Neural progenitor cell (in vitro differentiated cells): ENCODE data around the gene MAGI2. TPM values are rescaled to one million over a fixed set of nuclear protein-coding genes. Genes with fewer than 3 reads are reported as not detected.

Source experiments
- DNase-seq: peaks from one replicate; pipeline ENCODE4 v3.0.0-alpha.2; 2016; ENCODE audit warnings: low spot score
- H2AFZ ChIP-seq: fragments of 200-600 bp; sonication (generic); replicated peaks from 2 replicates; pipeline ENCODE4 v1.6.1; 2016; ENCODE audit warnings: antibody characterized with exemption
- H3F3A ChIP-seq: fragments of 200-600 bp; sonication (generic); 2 replicates; pipeline ENCODE4 v1.6.1; 2016; ENCODE audit warnings: antibody characterized with exemption, low read depth
- H3K27ac ChIP-seq: fragments of 200-600 bp; sonication (generic); 2 replicates; pipeline ENCODE4 v1.5.1; 2016; ENCODE audit warnings: mild to moderate bottlenecking
- H3K27me3 ChIP-seq: fragments of 200-600 bp; sonication (generic); 2 replicates; pipeline ENCODE4 v1.6.1; 2016; ENCODE audit warnings: mild to moderate bottlenecking, moderate library complexity
- H3K36me3 ChIP-seq: fragments of 200-600 bp; sonication (generic); 2 replicates; pipeline ENCODE4 v1.5.1; 2016
- H3K4me1 ChIP-seq: fragments of 200-600 bp; sonication (generic); 2 replicates; pipeline ENCODE4 v1.6.1; 2016; ENCODE audit warnings: mixed run types
- H3K4me2 ChIP-seq: fragments of 200-600 bp; sonication (generic); 2 replicates; pipeline ENCODE4 v1.6.1; 2016
- H3K4me3 ChIP-seq: fragments of 200-600 bp; sonication (generic); 2 replicates; pipeline ENCODE4 v1.5.1; 2016
- H3K79me2 ChIP-seq: fragments of 200-600 bp; sonication (generic); 2 replicates; pipeline ENCODE4 v1.6.1; 2016; ENCODE audit warnings: low read depth
- H3K9ac ChIP-seq: fragments of 200-600 bp; sonication (generic); 2 replicates; pipeline ENCODE4 v1.6.1; 2016
- H3K9me3 ChIP-seq: fragments of 200-600 bp; sonication (generic); 2 replicates; pipeline ENCODE4 v1.5.1; 2016; ENCODE audit warnings: low read depth
- H4K20me1 ChIP-seq: fragments of 200-600 bp; sonication (generic); 2 replicates; pipeline ENCODE4 v1.6.1; 2016; ENCODE audit warnings: low read depth
- H3K27ac Mint-ChIP-seq: 3 replicates; pipeline ENCODE4 v1.8.0; 2021; ENCODE audit warnings: mixed read lengths
- H3K27me3 Mint-ChIP-seq: 2 replicates; pipeline ENCODE4 v1.8.0; 2022; ENCODE audit warnings: low read depth, mild to moderate bottlenecking, inconsistent platforms, moderate library complexity, mixed read lengths; ENCODE audit not compliant: insufficient read depth
- H3K36me3 Mint-ChIP-seq: 3 replicates; pipeline ENCODE4 v1.8.0; 2021; ENCODE audit warnings: mixed read lengths
- H3K4me1 Mint-ChIP-seq: 3 replicates; pipeline ENCODE4 v1.8.0; 2021; ENCODE audit warnings: mixed read lengths
- H3K4me3 Mint-ChIP-seq: 3 replicates; pipeline ENCODE4 v1.8.0; 2021; ENCODE audit warnings: mild to moderate bottlenecking, moderate library complexity, mixed read lengths
- H3K9me3 Mint-ChIP-seq: 3 replicates; pipeline ENCODE4 v1.8.0; 2020; ENCODE audit warnings: mixed read lengths
- EZH2 ChIP-seq: fragments of 200-600 bp; sonication (generic); IDR thresholded peaks from 2 replicates; pipeline ENCODE4 v1.6.1; 2017; ENCODE audit warnings: antibody characterized with exemption, mild to moderate bottlenecking, moderate library complexity
- EZH2phosphoT487 ChIP-seq: fragments of 200-600 bp; sonication (generic); IDR thresholded peaks from 2 replicates; pipeline ENCODE4 v1.6.1; 2017; ENCODE audit warnings: antibody characterized with exemption
- total RNA-seq: library from RNA; depleted of rRNA; stranded (reverse); fragments of >200 nt; gene quantifications from 2 replicates; pipeline ENCODE4 v1.2.3, GENCODE V29; 2015; ENCODE audit warnings: low replicate concordance
- TF ChIP-seq, protein P1 (sequence below): fragments of 200-600 bp; sonication (generic); IDR thresholded peaks from 2 replicates; pipeline ENCODE4 v1.5.1; 2017; ENCODE audit warnings: antibody characterized with exemption, mild to moderate bottlenecking

Gene MAGI2
- total RNA-seq, 1 donor from 2014 or later = 5.8 TPM

DNA sequence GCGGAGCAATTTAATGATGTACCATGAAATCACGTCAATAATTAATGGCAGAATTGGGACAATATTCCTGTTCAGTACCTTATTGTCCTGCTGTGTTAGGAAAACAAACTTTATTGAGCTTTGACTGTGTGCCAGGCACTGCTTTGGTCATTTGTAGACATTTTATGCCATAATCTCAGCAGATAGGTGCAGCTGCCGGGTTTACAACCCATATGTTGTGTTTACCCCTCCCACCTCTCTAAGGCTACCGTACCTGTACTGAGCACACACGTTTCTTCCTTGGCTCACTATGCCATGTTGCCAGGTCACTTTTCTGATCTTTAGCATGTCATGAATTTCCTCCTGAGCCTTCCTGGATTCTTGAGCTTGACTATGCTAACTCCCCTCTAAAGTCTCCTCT, 1232.7 kb downstream of the MAGI2 start:
- Histone ChIP-seq H3K27me3 (no peaks in the 10 kb centered on the region), H3K36me3 (no peaks in the 10 kb centered on the region), H3F3A (no peaks in the 10 kb centered on the region), H3K4me1 (no peaks in the 10 kb centered on the region), H3K4me3 (no peak overlapping the region), H2AFZ (no peak overlapping the region), H3K79me2 (no peaks in the 10 kb centered on the region), H3K27ac (no peak overlapping the region), H3K9me3 (no peaks in the 10 kb centered on the region), H3K4me2 (no peak overlapping the region), H3K9ac (no peak overlapping the region), H4K20me1 (no peaks in the 10 kb centered on the region)
- DNase-seq = no peak
- TF ChIP-seq EZH2phosphoT487 (no peak), EZH2 (no peak)
- TF ChIP-seq, protein P1, sequence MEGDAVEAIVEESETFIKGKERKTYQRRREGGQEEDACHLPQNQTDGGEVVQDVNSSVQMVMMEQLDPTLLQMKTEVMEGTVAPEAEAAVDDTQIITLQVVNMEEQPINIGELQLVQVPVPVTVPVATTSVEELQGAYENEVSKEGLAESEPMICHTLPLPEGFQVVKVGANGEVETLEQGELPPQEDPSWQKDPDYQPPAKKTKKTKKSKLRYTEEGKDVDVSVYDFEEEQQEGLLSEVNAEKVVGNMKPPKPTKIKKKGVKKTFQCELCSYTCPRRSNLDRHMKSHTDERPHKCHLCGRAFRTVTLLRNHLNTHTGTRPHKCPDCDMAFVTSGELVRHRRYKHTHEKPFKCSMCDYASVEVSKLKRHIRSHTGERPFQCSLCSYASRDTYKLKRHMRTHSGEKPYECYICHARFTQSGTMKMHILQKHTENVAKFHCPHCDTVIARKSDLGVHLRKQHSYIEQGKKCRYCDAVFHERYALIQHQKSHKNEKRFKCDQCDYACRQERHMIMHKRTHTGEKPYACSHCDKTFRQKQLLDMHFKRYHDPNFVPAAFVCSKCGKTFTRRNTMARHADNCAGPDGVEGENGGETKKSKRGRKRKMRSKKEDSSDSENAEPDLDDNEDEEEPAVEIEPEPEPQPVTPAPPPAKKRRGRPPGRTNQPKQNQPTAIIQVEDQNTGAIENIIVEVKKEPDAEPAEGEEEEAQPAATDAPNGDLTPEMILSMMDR = no peak
- no peak overlapping the region for H3K4me3 Mint-ChIP-seq
- H3K4me1 Mint-ChIP-seq = no peaks in the 10 kb centered on the region
- no peaks in the 10 kb centered on the region for H3K27me3 Mint-ChIP-seq
- H3K9me3 Mint-ChIP-seq = no peaks in the 10 kb centered on the region
- H3K27ac Mint-ChIP-seq = no peak overlapping the region
- H3K36me3 Mint-ChIP-seq = no peaks in the 10 kb centered on the region

DNA sequence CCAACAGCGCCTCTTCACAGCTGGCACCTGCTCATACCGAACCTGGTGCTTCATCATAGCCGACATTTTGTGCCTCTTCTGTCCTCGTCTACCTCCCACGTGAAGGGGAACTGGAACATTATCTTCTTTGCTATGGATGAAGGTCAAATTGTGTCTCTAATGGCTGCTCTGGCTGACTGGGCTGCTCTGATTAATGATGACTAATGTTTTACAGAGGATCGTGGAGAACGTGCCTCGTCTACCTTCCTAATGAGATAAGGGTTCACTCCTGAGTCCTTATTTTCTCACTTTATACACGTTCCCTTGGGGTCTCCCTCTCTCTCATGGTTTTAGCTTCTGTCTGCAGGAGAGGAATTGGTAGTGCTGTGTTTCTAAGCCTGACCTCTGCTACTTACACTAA, 1234.6 kb downstream of the MAGI2 start:
- Histone ChIP-seq H3K79me2 (no peaks in the 10 kb centered on the region), H3K36me3 (no peaks in the 10 kb centered on the region), H3K4me1 (no peaks in the 10 kb centered on the region), H3K27ac (no peak overlapping the region), H3K9ac (no peak overlapping the region), H3K27me3 (no peaks in the 10 kb centered on the region), H4K20me1 (no peaks in the 10 kb centered on the region), H3K4me2 (no peak overlapping the region), H2AFZ (no peak overlapping the region), H3K4me3 (no peak overlapping the region), H3F3A (no peaks in the 10 kb centered on the region), H3K9me3 (no peaks in the 10 kb centered on the region)
- H3K4me3 Mint-ChIP-seq = no peak overlapping the region
- no peak for DNase-seq
- no peaks in the 10 kb centered on the region for H3K4me1 Mint-ChIP-seq
- no peaks in the 10 kb centered on the region for H3K36me3 Mint-ChIP-seq
- TF ChIP-seq EZH2 (no peak), EZH2phosphoT487 (no peak)
- H3K9me3 Mint-ChIP-seq = no peaks in the 10 kb centered on the region
- no peaks in the 10 kb centered on the region for H3K27me3 Mint-ChIP-seq
- no peak overlapping the region for H3K27ac Mint-ChIP-seq

DNA sequence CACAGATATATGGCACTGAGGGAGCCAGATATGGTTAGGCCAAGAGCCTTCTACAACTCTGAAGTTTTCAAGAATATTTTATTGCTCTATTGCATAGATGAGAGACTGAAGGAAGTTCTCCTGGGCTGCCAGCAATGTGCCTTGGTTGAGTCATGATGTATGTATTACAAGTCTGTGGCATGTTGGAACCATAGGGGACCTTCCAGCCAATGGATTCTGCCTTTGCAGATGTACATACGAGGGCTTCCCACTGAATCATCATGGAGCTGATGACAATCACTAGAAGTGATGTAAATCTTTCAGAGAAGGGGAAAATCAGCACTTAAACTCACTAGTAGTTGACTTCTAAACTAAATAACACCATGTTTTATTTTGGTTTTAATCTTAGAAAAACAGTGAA, 1235.4 kb downstream of the MAGI2 start:
- H3K4me1 Mint-ChIP-seq = no peaks in the 10 kb centered on the region
- TF ChIP-seq EZH2phosphoT487 (no peak), EZH2 (no peak)
- TF ChIP-seq, protein P1 = no peak

DNA sequence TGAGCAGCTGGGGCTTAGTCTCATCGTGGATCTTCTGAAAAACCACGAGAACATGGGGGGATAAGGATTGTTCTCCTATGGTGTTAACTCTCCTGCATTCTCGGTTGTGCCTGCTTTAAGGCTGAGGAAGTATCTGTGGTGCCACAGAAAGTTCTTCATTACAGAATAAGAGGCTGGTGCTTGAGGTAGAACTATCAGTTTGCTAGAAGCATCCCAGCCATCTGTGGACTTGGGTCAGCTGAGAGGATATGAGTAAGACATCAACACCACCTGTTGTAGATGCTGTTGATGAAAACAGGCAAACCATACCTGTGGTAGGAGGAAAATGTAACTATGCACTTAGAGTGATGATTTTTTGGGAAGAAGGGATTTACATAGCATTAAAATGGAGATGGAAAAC, 1238.3 kb downstream of the MAGI2 start:
- Histone ChIP-seq H3K36me3 (no peaks in the 10 kb centered on the region), H3K79me2 (no peaks in the 10 kb centered on the region), H3K27me3 (no peaks in the 10 kb centered on the region), H3K9ac (no peak overlapping the region), H2AFZ (no peak overlapping the region), H3K4me1 (no peaks in the 10 kb centered on the region), H3K27ac (no peak overlapping the region), H3K4me3 (no peak overlapping the region), H3K4me2 (no peak overlapping the region), H3F3A (no peaks in the 10 kb centered on the region), H3K9me3 (no peaks in the 10 kb centered on the region), H4K20me1 (no peaks in the 10 kb centered on the region)
- no peak overlapping the region for H3K4me3 Mint-ChIP-seq
- no peaks in the 10 kb centered on the region for H3K27me3 Mint-ChIP-seq
- TF ChIP-seq, protein P1 = no peak
- TF ChIP-seq EZH2phosphoT487 (no peak), EZH2 (no peak)
- no peaks in the 10 kb centered on the region for H3K9me3 Mint-ChIP-seq
- no peaks in the 10 kb centered on the region for H3K36me3 Mint-ChIP-seq
- no peaks in the 10 kb centered on the region for H3K4me1 Mint-ChIP-seq
- no peak overlapping the region for H3K27ac Mint-ChIP-seq
- DNase-seq = no peak

More for the DNA sequence above, 1235.4 kb downstream of the MAGI2 start:
- H3K27me3 ChIP-seq = no peaks in the 10 kb centered on the region
- H3K27ac ChIP-seq = no peak overlapping the region
- H3K4me1 ChIP-seq = no peaks in the 10 kb centered on the region
- H3K36me3 ChIP-seq = no peaks in the 10 kb centered on the region
- no peaks in the 10 kb centered on the region for H4K20me1 ChIP-seq
- no peaks in the 10 kb centered on the region for H3K9me3 Mint-ChIP-seq
- no peak overlapping the region for H2AFZ ChIP-seq
- H3K27me3 Mint-ChIP-seq = no peaks in the 10 kb centered on the region
- no peaks in the 10 kb centered on the region for H3K9me3 ChIP-seq
- H3K9ac ChIP-seq = no peak overlapping the region
- no peak overlapping the region for H3K4me2 ChIP-seq
- H3K36me3 Mint-ChIP-seq = no peaks in the 10 kb centered on the region
- H3K4me3 ChIP-seq = no peak overlapping the region
- no peak overlapping the region for H3K27ac Mint-ChIP-seq
- no peak overlapping the region for H3K4me3 Mint-ChIP-seq
- H3F3A ChIP-seq = no peaks in the 10 kb centered on the region
- no peak for DNase-seq
- no peaks in the 10 kb centered on the region for H3K79me2 ChIP-seq
